Esophagus squamous epithelium (tissue), 5 donors: ENCODE measurements around the gene TRANK1. TPM values are rescaled to one million over a fixed set of nuclear protein-coding genes. Genes with fewer than 3 reads are reported as not detected.
"Not testable (repeated sequence)": the region's sequence is repeated elsewhere in the genome, so short reads cannot be mapped to it uniquely, and the experiment has no call there.

Experiments used
- DNase-seq: peaks from one replicate; lab custom pipeline; 2025; lab: John Stamatoyannopoulos, UW
- H3K27ac ChIP-seq, 4 donors: fragments of 200-600 bp; sonication (generic); one replicate each; pipeline ENCODE4 v1.5.1; 2016 to 2019; ENCODE audit warnings: mild to moderate bottlenecking in 1 of 4
- H3K27me3 ChIP-seq, 4 donors: fragments of 200-600 bp; sonication (generic); 1 replicate in 3 of 4; 2 replicates in 1 of 4; pipeline versions ENCODE4 v1.5.1 to v1.6.0; 2017 to 2021; ENCODE audit warnings: antibody characterized with exemption in 1 of 4
- H3K36me3 ChIP-seq, 3 donors: fragments of 200-600 bp; sonication (generic); one replicate each; pipeline ENCODE4 v1.5.1; 2016 to 2019
- H3K4me1 ChIP-seq, 3 donors: fragments of 200-600 bp; sonication (generic); one replicate each; pipeline ENCODE4 v1.5.1; 2017 to 2019
- H3K4me3 ChIP-seq, 4 donors: fragments of 200-600 bp; sonication (generic); 1 replicate in 3 of 4; 2 replicates in 1 of 4; pipeline ENCODE4 v1.5.1; 2016 to 2019; ENCODE audit warnings: mild to moderate bottlenecking in 2 of 4, moderate library complexity in 1 of 4
- H3K9me3 ChIP-seq, 3 donors: fragments of 200-600 bp; sonication (generic); one replicate each; pipeline ENCODE4 v1.5.1; 2016 to 2019
- POLR2A ChIP-seq, 4 donors: fragments of 450-650 bp; IDR thresholded peaks; one replicate each; pipeline ENCODE4 v1.6.1; 2017; ENCODE audit warnings: antibody characterized with exemption in 4 of 4, mild to moderate bottlenecking in 4 of 4, moderate library complexity in 3 of 4
- WGBS, 2 donors: methylation state at CpG; one replicate each; pipeline ENCODE4 v1.1.5; 2018; 5-methylcytosine and 5-hydroxymethylcytosine counted together
- intact Hi-C: fragments of 100-400 bp; cut with DNase I; formaldehyde crosslinking; loops from one replicate; pipeline ENCODE4 v1.15.0; 2022
- total RNA-seq, 4 donors: library from RNA; depleted of rRNA; stranded (reverse); fragments of >200 nt; gene quantifications; one replicate each; pipeline ENCODE4 v1.1.0, GENCODE V29; 2016
- TF ChIP-seq, protein P1 (sequence below), 6 experiments: fragments of 450-650 bp in 4 of 6; fragments of 200-600 bp in 2 of 6; sonication (generic) in 2 of 6; IDR thresholded peaks; one replicate each; pipeline ENCODE4 v1.5.1; 2016 to 2019; ENCODE audit warnings: antibody characterized with exemption in 6 of 6, mild to moderate bottlenecking in 4 of 6, moderate library complexity in 4 of 6
- donor health status: DM: yes; HTN: yes; CAD: no.

Gene TRANK1
- total RNA-seq, 4 donors from 2014 or later: 1.8 to 6.3 (median 3.7) TPM

GRCh38 chr3:36964817-36965216 lies 20.0 kb upstream of the TRANK1 start:
- no peak for DNase-seq
- no peak overlapping the region for H3K4me3 ChIP-seq
- H3K27me3 ChIP-seq: no peaks in the 10 kb centered on the region
- H3K9me3 ChIP-seq: no peaks in the 10 kb centered on the region
- TF ChIP-seq, protein P1, sequence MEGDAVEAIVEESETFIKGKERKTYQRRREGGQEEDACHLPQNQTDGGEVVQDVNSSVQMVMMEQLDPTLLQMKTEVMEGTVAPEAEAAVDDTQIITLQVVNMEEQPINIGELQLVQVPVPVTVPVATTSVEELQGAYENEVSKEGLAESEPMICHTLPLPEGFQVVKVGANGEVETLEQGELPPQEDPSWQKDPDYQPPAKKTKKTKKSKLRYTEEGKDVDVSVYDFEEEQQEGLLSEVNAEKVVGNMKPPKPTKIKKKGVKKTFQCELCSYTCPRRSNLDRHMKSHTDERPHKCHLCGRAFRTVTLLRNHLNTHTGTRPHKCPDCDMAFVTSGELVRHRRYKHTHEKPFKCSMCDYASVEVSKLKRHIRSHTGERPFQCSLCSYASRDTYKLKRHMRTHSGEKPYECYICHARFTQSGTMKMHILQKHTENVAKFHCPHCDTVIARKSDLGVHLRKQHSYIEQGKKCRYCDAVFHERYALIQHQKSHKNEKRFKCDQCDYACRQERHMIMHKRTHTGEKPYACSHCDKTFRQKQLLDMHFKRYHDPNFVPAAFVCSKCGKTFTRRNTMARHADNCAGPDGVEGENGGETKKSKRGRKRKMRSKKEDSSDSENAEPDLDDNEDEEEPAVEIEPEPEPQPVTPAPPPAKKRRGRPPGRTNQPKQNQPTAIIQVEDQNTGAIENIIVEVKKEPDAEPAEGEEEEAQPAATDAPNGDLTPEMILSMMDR (IDR thresholded peaks at IDR 0.05): no peak
- no peak for TF ChIP-seq POLR2A (IDR thresholded peaks at IDR 0.05)
- H3K4me1 ChIP-seq: peaks cover 0 to 7% (median 0%) of the 10 kb centered on the region in 3 donors
- H3K27ac ChIP-seq: no peak overlapping the region
- intact Hi-C loops: no loop called here
- H3K36me3 ChIP-seq: no peaks in the 10 kb centered on the region

DNA sequence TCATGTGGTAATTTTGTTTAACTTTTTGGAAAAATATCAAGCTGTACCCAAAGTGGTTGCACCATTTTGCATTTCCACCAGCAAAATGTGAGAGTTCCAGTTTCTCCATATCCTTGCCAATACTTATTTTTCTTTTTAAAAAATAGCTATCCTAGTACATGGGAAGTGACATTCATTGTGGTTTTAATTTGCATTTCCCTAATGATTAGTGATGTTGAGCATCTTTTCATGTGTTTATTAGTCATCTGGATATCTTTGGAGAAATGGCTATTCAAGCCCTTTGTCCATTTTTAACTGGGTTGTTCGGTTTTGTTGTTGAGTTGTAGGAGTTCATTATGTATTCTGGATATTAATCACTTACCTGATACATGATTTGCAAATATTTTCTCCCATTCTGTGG lies 19.5 kb upstream of the TRANK1 start:
- Histone ChIP-seq H3K36me3 (no peaks in the 10 kb centered on the region), H3K4me3 (no peak overlapping the region), H3K4me1 (peaks cover 0 to 2% (median 0%) of the 10 kb centered on the region in 3 donors), H3K9me3 (no peaks in the 10 kb centered on the region), H3K27me3 (no peaks in the 10 kb centered on the region), H3K27ac (no peak overlapping the region)
- intact Hi-C loops: no loop called here
- TF ChIP-seq, protein P1 (IDR thresholded peaks at IDR 0.05): no peak
- TF ChIP-seq POLR2A (IDR thresholded peaks at IDR 0.05): no peak
- 72 to 89% methylated on average over 1 of the region's 1 CpG for WGBS, 2 donors
- DNase-seq: no peak

DNA sequence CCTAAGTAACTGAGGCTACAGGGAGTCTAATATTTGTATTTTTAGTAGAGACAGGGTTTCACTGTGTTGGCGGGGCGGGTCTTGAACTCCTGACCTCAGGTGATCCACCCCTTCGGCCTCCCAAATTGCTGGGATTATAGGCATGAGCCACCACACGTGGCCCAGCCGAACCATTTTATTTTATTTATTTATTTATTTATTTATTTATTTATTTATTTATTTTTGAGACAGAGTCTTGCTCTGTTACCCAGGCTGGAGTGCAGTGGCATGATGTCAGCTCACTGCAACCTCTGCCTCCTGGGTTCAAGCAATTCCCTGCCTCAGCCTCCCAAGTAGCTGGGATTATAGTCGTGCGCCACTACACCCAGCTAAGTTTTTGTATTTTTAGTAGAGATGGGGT lies 18.2 kb upstream of the TRANK1 start:
- 95 to 97% methylated on average over 7 of the region's 7 CpGs for WGBS, 2 donors
- H3K27ac ChIP-seq, H3K4me3 ChIP-seq, DNase-seq, H3K9me3 ChIP-seq, H3K36me3 ChIP-seq, H3K27me3 ChIP-seq, H3K4me1 ChIP-seq, intact Hi-C loops: not testable (repeated sequence)

GRCh38 chr3:36960502-36960901 lies 15.6 kb upstream of the TRANK1 start:
- peaks cover 0 to 9% (median 4%) of the 10 kb centered on the region in 3 donors for H3K4me1 ChIP-seq
- intact Hi-C loops: no loop called here

DNA sequence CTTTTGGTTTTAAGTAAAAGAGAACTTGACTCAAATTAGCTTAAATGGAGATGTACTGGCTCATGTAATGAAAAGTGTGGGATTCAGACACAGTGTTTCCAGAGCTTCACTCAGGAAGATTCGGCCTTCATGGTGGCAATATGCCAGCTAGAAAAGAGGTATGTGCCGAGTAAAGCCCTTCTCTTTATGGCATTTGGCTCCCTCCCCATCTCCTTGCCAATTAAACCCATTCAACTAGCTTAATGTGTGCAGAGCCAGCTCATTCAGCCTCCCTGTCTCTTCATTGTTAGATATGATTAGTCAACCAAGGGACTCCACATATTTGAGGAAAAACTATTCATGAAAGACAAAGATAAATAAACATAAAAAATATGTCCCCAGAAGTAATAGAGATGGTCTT lies 15.0 kb upstream of the TRANK1 start:
- Histone ChIP-seq H3K9me3 (no peaks in the 10 kb centered on the region), H3K4me3 (no peak overlapping the region), H3K4me1 (peaks cover 0 to 9% (median 4%) of the 10 kb centered on the region in 3 donors), H3K36me3 (no peaks in the 10 kb centered on the region), H3K27me3 (no peaks in the 10 kb centered on the region), H3K27ac (no peak overlapping the region)
- 32 to 39% methylated on average over 2 of the region's 2 CpGs for WGBS, 2 donors
- no peak for DNase-seq
- intact Hi-C loops: loop anchor here (10.0 kb wide), 1 partner anchor 225 kb away; no protein-coding TSS in a partner anchor
- TF ChIP-seq, protein P1 (IDR thresholded peaks at IDR 0.05): no peak
- no peak for TF ChIP-seq POLR2A (IDR thresholded peaks at IDR 0.05)

More at GRCh38 chr3:36960502-36960901, 15.6 kb upstream of the TRANK1 start:
- 82% methylated on average over 4 of the region's 4 CpGs for WGBS, 2 donors
- TF ChIP-seq, protein P1 (IDR thresholded peaks at IDR 0.05): no peak
- Histone ChIP-seq H3K9me3 (no peaks in the 10 kb centered on the region), H3K4me3 (no peak overlapping the region), H3K27ac (no peak overlapping the region), H3K36me3 (no peaks in the 10 kb centered on the region), H3K27me3 (no peaks in the 10 kb centered on the region)
- no peak for DNase-seq
